PC-3 (cell line): Measurements from ENCODE around the gene SUN1. TPM values are rescaled to one million over a fixed set of nuclear protein-coding genes. Genes with fewer than 3 reads are reported as not detected.

Experiments
- ATAC-seq: fragments of 200-7000 bp; cut with Tn5 transposase; 2 replicates; pipeline ENCODE4 v1.9.1; 2020; ENCODE audit warnings: mild to moderate bottlenecking, moderate library complexity
- BruUV-seq: library from RNA; stranded (reverse); fragments of 400-500 nt; replicated peaks from 2 replicates; lab custom pipeline; 2021; lab: Mats Ljungman, UMichigan
- CTCF ChIA-PET: fragments of 300-600 bp; sonication (Branson Sonifier 250); formaldehyde crosslinking; loops from one replicate; lab custom pipeline; 2022; ENCODE audit warnings: antibody characterized with exemption; lab: Charles Lee
- POLR2A ChIA-PET: fragments of 300-600 bp; sonication (Branson Sonifier 250); formaldehyde crosslinking; loops from one replicate; lab custom pipeline; 2022; ENCODE audit warnings: antibody characterized with exemption; ENCODE audit not compliant: unreplicated experiment; lab: Charles Lee
- DNase-seq: peaks from one replicate; pipeline ENCODE4 v3.0.0-alpha.2; 2015
- H2AFZ ChIP-seq: fragments of 300-600 bp; sonication (generic); 2 replicates; pipeline ENCODE4 v1.6.0; 2016; ENCODE audit warnings: antibody characterized with exemption, low read length
- H3F3A ChIP-seq: fragments of 300-600 bp; sonication (generic); one replicate; pipeline ENCODE4 v1.6.0; 2017; ENCODE audit warnings: antibody characterized with exemption, low read length, control low read depth, mild to moderate bottlenecking; ENCODE audit not compliant: unreplicated experiment
- H3K27ac ChIP-seq: fragments of 300-600 bp; sonication (generic); 2 replicates; pipeline ENCODE4 v1.5.1; 2016; ENCODE audit warnings: mild to moderate bottlenecking, low read length
- H3K27me3 ChIP-seq: fragments of 300-600 bp; sonication (generic); 2 replicates; pipeline ENCODE4 v1.6.1; 2016; ENCODE audit warnings: low read length, mixed read lengths
- H3K36me3 ChIP-seq: fragments of 300-600 bp; sonication (generic); 2 replicates; pipeline ENCODE4 v1.6.1; 2016; ENCODE audit warnings: low read depth, mixed run types, low read length, mixed read lengths
- H3K4me1 ChIP-seq: fragments of 300-600 bp; sonication (generic); 2 replicates; pipeline ENCODE4 v1.5.1; 2016; ENCODE audit warnings: low read length; ENCODE audit not compliant: insufficient read depth
- H3K4me2 ChIP-seq: fragments of 300-600 bp; sonication (generic); 2 replicates; pipeline ENCODE4 v1.6.0; 2016; ENCODE audit warnings: low read length
- H3K4me3 ChIP-seq: fragments of 300-600 bp; sonication (generic); 2 replicates; pipeline ENCODE4 v1.5.1; 2016; ENCODE audit warnings: mild to moderate bottlenecking, low read length, mixed read lengths
- H3K79me2 ChIP-seq: fragments of 300-600 bp; sonication (generic); 2 replicates; pipeline ENCODE4 v1.6.1; 2017; ENCODE audit warnings: low read length, mixed read lengths
- H3K9ac ChIP-seq: fragments of 300-600 bp; sonication (generic); 2 replicates; pipeline ENCODE4 v1.6.0; 2016; ENCODE audit warnings: mild to moderate bottlenecking, low read length
- H3K9me2 ChIP-seq: fragments of 300-600 bp; sonication (generic); replicated peaks from 2 replicates; pipeline ENCODE4 v1.6.1; 2016; ENCODE audit warnings: mixed run types, low read length, mixed read lengths
- H3K9me3 ChIP-seq: fragments of 300-600 bp; sonication (generic); 2 replicates; pipeline ENCODE4 v1.6.1; 2016; ENCODE audit warnings: low read length, mixed read lengths
- H4K20me1 ChIP-seq: fragments of 300-600 bp; sonication (generic); 2 replicates; pipeline ENCODE4 v1.6.1; 2016; ENCODE audit warnings: low read length, mixed read lengths
- EZH2 ChIP-seq: fragments of 300-600 bp; sonication (generic); IDR thresholded peaks from one replicate; pipeline ENCODE4 v1.6.1; 2017; ENCODE audit warnings: antibody characterized with exemption, mild to moderate bottlenecking, low read length; ENCODE audit not compliant: unreplicated experiment
- EZH2phosphoT487 ChIP-seq: fragments of 300-600 bp; sonication (generic); IDR thresholded peaks from 2 replicates; pipeline ENCODE4 v1.6.1; 2018; ENCODE audit warnings: mild to moderate bottlenecking, antibody characterized with exemption, low read length, borderline replicate concordance
- intact Hi-C: fragments of 100-400 bp; cut with micrococcal nuclease; formaldehyde crosslinking; loops from 2 replicates; pipeline ENCODE4 v1.9.0; 2023
- total RNA-seq: library from RNA; depleted of rRNA; stranded (reverse); fragments of >200 nt; gene quantifications from 2 replicates; pipeline ENCODE4 v1.2.3, GENCODE V29; 2014
- TF ChIP-seq, protein P1 (sequence below): fragments of 300-600 bp; sonication (generic); conservative IDR thresholded peaks from 2 replicates; pipeline ENCODE4 v1.5.1; 2017; ENCODE audit warnings: antibody characterized with exemption, low read depth, mild to moderate bottlenecking, low read length

The SUN1 gene
- total RNA-seq, 1 experiment from 2014 or later, result 92.5 TPM

DNA sequence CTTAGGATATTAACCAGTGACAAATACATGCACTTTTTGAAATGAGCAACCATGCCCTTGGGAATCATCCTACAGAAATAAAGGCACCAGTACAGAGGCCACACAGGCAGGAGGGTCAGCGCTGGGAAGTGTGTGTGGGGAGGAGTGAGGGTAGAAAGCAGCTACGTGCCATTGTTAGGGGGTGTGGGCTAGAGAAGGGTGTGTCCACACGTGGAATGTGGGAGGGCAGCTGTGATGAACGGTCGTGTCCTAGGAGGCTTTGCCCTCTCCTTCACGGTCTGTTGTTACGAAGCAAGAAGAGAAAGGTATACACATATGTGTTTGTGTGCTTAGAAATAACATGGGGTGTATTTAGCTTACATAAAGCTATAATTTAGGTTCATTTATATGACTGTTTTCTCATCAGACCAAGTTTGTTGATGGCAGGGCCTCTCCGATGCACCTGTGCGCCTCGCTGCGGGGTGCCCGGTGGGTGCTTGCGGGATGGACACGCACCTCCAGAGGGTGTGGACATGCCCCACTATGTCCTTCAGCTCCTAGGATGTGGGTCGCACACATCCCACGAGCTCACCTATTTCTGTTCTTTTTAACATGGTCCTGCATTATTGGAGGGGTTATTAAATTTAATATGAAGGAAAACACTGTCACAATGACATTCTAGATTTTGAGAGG lies 27.2 kb downstream of the SUN1 start:
- no peak overlapping the region for H3K27ac ChIP-seq
- peaks cover 47% of the 10 kb centered on the region for H3K36me3 ChIP-seq
- no peak overlapping the region for H2AFZ ChIP-seq
- H4K20me1 ChIP-seq, result no peaks in the 10 kb centered on the region
- no peak overlapping the region for H3K4me3 ChIP-seq
- no peaks in the 10 kb centered on the region for H3K79me2 ChIP-seq
- DNase-seq (no peak), ATAC-seq (no peak)
- no peaks in the 10 kb centered on the region for H3F3A ChIP-seq
- no peaks in the 10 kb centered on the region for H3K9me3 ChIP-seq
- H3K9ac ChIP-seq, result no peak overlapping the region
- no peak overlapping the region for H3K4me2 ChIP-seq
- no peaks in the 10 kb centered on the region for H3K4me1 ChIP-seq
- H3K27me3 ChIP-seq, result no peaks in the 10 kb centered on the region
- TF ChIP-seq EZH2, result no peak
- no peak for TF ChIP-seq EZH2phosphoT487
- TF ChIP-seq, protein P1, sequence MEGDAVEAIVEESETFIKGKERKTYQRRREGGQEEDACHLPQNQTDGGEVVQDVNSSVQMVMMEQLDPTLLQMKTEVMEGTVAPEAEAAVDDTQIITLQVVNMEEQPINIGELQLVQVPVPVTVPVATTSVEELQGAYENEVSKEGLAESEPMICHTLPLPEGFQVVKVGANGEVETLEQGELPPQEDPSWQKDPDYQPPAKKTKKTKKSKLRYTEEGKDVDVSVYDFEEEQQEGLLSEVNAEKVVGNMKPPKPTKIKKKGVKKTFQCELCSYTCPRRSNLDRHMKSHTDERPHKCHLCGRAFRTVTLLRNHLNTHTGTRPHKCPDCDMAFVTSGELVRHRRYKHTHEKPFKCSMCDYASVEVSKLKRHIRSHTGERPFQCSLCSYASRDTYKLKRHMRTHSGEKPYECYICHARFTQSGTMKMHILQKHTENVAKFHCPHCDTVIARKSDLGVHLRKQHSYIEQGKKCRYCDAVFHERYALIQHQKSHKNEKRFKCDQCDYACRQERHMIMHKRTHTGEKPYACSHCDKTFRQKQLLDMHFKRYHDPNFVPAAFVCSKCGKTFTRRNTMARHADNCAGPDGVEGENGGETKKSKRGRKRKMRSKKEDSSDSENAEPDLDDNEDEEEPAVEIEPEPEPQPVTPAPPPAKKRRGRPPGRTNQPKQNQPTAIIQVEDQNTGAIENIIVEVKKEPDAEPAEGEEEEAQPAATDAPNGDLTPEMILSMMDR, result no peak
- CTCF ChIA-PET, result no interaction called here
- POLR2A ChIA-PET, result no interaction called here
- no peaks in the 10 kb centered on the region for H3K9me2 ChIP-seq
- BruUV-seq, result no TSS peak
- intact Hi-C loops, result no loop called here

DNA sequence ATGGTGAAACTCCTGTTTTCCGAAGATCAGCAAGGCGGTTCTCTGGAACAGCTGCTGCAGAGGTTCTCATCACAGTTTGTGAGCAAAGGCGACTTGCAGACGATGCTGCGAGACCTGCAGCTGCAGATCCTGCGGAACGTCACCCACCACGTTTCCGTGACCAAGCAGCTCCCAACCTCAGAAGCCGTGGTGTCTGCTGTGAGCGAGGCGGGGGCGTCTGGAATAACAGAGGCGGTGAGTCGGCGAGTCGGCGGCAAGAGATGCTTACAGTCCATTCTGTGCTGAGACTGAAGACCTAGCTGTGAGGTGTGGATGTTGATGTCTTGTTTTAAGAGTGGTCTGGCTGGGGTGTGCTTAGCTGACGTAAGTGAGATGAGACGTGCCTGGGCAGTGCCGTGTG lies 27.9 kb downstream of the SUN1 start:
- TF ChIP-seq, protein P1, result no peak
- TF ChIP-seq EZH2phosphoT487 (no peak), EZH2 (no peak)
- Histone ChIP-seq H3K4me2 (no peak overlapping the region), H3K9ac (no peak overlapping the region), H2AFZ (no peak overlapping the region), H3K9me3 (no peaks in the 10 kb centered on the region), H3K79me2 (no peaks in the 10 kb centered on the region), H3F3A (no peaks in the 10 kb centered on the region), H3K4me3 (no peak overlapping the region), H3K9me2 (no peaks in the 10 kb centered on the region), H3K27ac (no peak overlapping the region), H3K4me1 (no peaks in the 10 kb centered on the region), H3K36me3 (peaks cover 42% of the 10 kb centered on the region), H4K20me1 (no peaks in the 10 kb centered on the region), H3K27me3 (no peaks in the 10 kb centered on the region)
- ATAC-seq, result no peak
- ChIA-PET CTCF (no interaction called here), POLR2A (no interaction called here)
- intact Hi-C loops, result no loop called here
- no peak for DNase-seq
- no TSS peak for BruUV-seq

DNA sequence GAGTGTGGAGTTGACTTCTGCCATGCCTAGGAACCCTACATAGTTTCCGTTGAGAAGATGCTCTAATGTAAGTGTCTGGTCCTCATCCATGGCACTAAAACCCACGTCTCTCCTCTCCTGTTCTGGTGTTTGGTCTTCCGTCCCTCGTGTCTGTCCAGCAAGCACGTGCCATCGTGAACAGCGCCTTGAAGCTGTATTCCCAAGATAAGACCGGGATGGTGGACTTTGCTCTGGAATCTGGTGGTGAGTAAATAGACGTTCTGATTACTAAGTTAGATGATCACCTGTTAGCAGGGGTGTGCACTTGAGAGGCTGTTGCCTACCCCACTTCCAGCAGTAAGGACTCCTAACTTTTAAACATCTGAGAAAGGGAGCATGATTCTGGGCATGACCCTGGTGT lies 28.9 kb downstream of the SUN1 start:
- Histone ChIP-seq H3K27ac (no peak overlapping the region), H3K4me3 (no peak overlapping the region), H3F3A (no peaks in the 10 kb centered on the region), H3K27me3 (no peaks in the 10 kb centered on the region), H3K9me3 (no peaks in the 10 kb centered on the region), H2AFZ (no peak overlapping the region), H3K4me1 (no peaks in the 10 kb centered on the region), H4K20me1 (no peaks in the 10 kb centered on the region), H3K79me2 (no peaks in the 10 kb centered on the region), H3K9me2 (no peaks in the 10 kb centered on the region), H3K36me3 (peaks cover 42% of the 10 kb centered on the region), H3K4me2 (no peak overlapping the region), H3K9ac (no peak overlapping the region)
- DNase-seq (no peak), ATAC-seq (no peak)
- TF ChIP-seq EZH2phosphoT487 (no peak), EZH2 (no peak)
- TF ChIP-seq, protein P1, result no peak
- CTCF ChIA-PET, result no interaction called here
- no TSS peak for BruUV-seq
- POLR2A ChIA-PET, result no interaction called here
- intact Hi-C loops, result no loop called here
